Measurements from ENCODE around the gene GSTM3.

GSTM3 gene

DNA sequence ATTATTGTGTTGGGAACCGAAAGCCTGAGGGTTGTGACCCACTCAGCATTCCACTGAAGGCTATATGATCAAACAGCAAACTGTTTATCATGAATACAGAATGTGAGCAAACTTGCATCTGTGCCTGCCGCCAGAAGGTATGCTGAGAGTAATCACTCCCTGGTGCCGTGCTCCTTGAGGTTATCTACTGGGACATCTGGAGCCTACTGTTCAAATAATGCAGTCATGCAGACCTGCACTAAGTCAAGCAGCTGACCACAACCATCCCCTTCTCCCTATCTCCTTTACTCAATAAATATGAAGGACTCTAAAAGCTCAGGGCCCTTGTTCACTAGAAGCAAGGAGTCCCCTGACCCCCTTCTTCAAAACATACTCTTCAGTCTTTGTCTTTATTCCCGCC is 15.3 kb downstream of the GSTM3 start:
- Mint-ChIP-seq H3K27ac (ENCODE audit: low read depth) (no peak overlapping the region), H3K4me1 (no peaks in the 10 kb centered on the region)
- no peak for ATAC-seq (replicated peaks; ENCODE audit: extremely low read depth, poor library complexity, severe bottlenecking)

DNA sequence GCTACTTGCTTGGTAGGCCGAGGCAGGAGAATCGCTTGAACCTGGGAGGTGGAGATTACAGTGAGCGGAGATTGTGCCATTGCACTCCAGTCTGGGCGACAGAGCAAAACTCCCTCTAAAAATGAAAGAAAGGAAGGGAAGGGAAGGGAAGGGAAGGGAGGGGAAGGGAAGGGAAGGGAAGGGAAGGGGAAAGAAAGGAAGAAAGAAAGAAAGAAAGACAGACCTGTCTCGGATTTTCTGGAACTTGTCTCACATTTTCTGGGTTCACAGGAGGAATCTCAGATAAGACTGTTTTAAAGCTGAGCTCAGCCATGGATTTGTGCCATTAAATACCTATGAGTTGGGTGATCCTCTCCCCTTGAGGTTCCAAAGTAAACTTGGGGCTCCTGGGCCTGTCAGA is 15.9 kb downstream of the GSTM3 start:
- ATAC-seq (replicated peaks; ENCODE audit: extremely low read depth, poor library complexity, severe bottlenecking) (no peak), DNase-seq (ENCODE audit: low spot score in 2 of 2) (no peak)
- H3K27ac Mint-ChIP-seq (ENCODE audit: low read depth) = no peak overlapping the region
- no peak overlapping the region for H3K4me3 Mint-ChIP-seq
- no peaks in the 10 kb centered on the region for H3K9me3 Mint-ChIP-seq
- H3K36me3 Mint-ChIP-seq (ENCODE audit: insufficient read depth) = peaks cover 1% of the 10 kb centered on the region
- H3K4me1 Mint-ChIP-seq = no peaks in the 10 kb centered on the region
- H3K27me3 Mint-ChIP-seq = no peaks in the 10 kb centered on the region

More for the DNA sequence above, 15.3 kb downstream of the GSTM3 start:
- Mint-ChIP-seq H3K9me3 (no peaks in the 10 kb centered on the region), H3K4me3 (no peak overlapping the region), H3K27me3 (no peaks in the 10 kb centered on the region), H3K36me3 (ENCODE audit: insufficient read depth) (peaks cover 1% of the 10 kb centered on the region)
- no peak for DNase-seq (ENCODE audit: low spot score in 2 of 2)

DNA sequence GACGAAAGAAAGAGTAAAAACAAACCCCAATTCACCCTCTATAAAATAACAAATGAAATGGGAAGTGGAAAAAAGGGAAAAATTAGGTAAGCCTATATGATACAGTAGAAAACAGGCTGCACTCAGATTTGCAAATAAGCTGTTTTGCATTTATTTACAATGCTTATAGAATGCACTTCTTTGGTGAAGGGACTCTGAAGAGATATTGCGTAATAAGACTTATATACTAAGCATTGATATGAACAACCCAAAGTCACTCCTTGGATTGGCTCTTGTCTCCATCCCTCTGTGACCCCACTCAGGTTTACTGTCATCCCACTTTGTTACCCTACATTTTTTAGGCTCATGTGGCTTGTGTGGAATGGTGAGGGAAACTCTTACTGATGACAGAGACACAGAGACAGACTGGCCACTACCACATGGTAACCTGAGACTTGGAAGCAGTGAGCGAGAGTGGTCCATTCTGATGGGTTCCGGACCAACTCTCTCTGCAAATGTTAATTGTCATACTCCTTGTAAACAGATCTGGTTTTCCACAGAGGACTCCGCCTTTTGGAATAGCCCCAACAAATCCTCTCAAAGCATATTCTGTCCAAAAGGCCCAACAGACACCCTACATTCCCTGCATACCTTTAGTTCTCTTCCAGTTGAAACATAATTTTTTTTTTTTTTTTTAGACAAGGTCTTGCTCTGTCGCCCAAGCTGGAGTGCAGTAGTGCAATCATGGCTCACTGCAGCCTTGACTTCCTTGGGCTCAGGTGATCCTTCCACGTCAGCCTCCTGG is 17.7 kb downstream of the GSTM3 start:
- Mint-ChIP-seq H3K27ac (ENCODE audit: low read depth) (no peak overlapping the region), H3K4me1 (no peaks in the 10 kb centered on the region), H3K36me3 (ENCODE audit: insufficient read depth) (peaks cover 1% of the 10 kb centered on the region), H3K9me3 (no peaks in the 10 kb centered on the region), H3K4me3 (no peak overlapping the region), H3K27me3 (no peaks in the 10 kb centered on the region)
- DNase-seq (ENCODE audit: low spot score in 2 of 2) = no peak
- no peak for ATAC-seq (replicated peaks; ENCODE audit: extremely low read depth, poor library complexity, severe bottlenecking)

DNA sequence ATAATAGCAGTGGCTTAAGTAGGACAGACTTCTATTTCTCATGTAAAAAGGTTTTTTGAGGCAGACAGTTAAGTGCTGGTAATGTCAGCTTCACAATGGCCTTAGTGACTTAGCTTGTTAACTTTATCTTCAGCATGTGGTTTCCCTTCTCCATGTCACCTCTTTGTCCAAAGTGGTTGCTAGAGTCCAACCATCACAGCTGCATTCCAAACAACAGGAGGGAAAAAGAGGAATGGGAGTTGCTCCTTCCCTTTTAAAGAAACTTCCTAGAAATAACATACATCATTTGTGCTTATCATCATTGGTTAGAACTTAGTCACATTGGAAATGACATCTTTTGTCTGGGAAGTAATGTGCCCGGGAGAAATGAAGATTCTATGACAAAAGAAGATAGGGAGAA is 18.9 kb downstream of the GSTM3 start:
- Mint-ChIP-seq H3K27me3 (no peaks in the 10 kb centered on the region), H3K4me3 (no peak overlapping the region)

DNA sequence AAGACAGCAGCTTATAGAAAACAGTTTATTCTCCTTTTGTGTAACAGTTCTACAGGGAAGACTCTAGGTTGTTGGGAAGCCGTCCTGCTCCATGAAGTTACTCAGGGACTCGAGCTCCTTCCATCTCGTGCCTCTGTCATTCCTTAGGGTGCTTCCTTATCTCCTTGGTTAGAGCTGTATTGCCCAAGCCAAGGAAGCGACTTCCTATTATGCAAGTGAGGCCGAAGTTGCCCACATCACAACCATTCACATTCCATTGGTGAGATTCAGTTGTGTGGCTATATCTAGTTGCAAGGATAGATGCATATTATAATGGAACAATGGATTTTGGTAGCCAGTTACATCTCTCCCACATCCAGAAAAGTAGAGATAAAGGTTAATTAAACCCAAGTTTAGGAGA is 19.8 kb downstream of the GSTM3 start:
- Mint-ChIP-seq H3K27ac (ENCODE audit: low read depth) (no peak overlapping the region), H3K4me1 (no peaks in the 10 kb centered on the region), H3K9me3 (no peaks in the 10 kb centered on the region), H3K4me3 (no peak overlapping the region), H3K36me3 (ENCODE audit: insufficient read depth) (no peaks in the 10 kb centered on the region), H3K27me3 (no peaks in the 10 kb centered on the region)
- DNase-seq (ENCODE audit: low spot score in 2 of 2) (no peak), ATAC-seq (replicated peaks; ENCODE audit: extremely low read depth, poor library complexity, severe bottlenecking) (no peak)

More for the DNA sequence above, 18.9 kb downstream of the GSTM3 start:
- DNase-seq (ENCODE audit: low spot score in 2 of 2) (no peak), ATAC-seq (replicated peaks; ENCODE audit: extremely low read depth, poor library complexity, severe bottlenecking) (no peak)
- no peaks in the 10 kb centered on the region for H3K4me1 Mint-ChIP-seq
- H3K36me3 Mint-ChIP-seq (ENCODE audit: insufficient read depth) = peaks cover 1% of the 10 kb centered on the region
- no peak overlapping the region for H3K27ac Mint-ChIP-seq (ENCODE audit: low read depth)
- H3K9me3 Mint-ChIP-seq = no peaks in the 10 kb centered on the region

DNA sequence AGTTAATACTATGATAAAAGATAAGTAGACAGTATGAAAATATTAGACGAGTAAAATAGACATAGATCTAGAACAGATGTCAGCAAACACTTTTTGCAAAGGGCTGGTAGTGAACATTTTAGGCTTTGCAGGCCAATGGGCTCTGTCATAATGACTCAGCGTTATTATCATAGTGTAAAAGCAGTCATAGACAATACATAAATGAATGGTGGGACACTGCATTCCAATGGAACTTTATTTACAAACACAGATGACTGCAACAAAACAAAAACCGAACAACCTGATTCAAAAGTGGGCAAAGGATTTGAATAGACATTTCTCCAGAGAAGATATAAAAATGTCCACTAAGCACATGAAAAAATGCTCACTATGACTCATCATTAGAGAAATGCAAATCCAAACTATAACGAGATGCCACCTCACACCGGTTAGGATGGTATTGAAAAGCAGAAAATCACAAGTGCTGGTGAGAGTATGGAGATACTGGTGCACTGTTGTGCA is 21.5 kb downstream of the GSTM3 start:
- Mint-ChIP-seq H3K27me3 (peaks cover 10% of the 10 kb centered on the region), H3K4me3 (no peak overlapping the region), H3K9me3 (no peaks in the 10 kb centered on the region), H3K36me3 (ENCODE audit: insufficient read depth) (no peaks in the 10 kb centered on the region), H3K27ac (ENCODE audit: low read depth) (no peak overlapping the region), H3K4me1 (no peaks in the 10 kb centered on the region)
- ATAC-seq (replicated peaks; ENCODE audit: extremely low read depth, poor library complexity, severe bottlenecking) (no peak), DNase-seq (ENCODE audit: low spot score in 2 of 2) (no peak)

DNA sequence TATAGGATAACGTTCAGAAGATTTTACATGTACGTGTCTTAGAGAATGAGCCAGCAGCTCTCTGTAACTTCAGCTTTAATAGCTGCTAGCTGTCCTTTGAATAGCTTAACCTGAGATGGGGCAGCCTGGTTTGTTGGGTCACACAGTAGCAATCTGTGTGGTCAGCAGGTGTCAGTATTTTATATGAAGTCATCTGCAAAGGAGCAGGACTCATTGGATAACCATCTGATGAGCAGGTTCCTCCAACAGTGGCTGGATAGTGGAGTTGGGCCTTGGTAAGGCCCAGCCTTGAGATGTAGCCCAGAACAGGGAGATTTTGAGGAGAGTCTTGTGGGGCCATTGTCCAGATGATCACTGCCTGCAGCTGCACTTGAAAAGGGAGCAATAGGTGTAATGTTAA is 22.3 kb downstream of the GSTM3 start:
- H3K27me3 Mint-ChIP-seq = peaks cover 19% of the 10 kb centered on the region

DNA sequence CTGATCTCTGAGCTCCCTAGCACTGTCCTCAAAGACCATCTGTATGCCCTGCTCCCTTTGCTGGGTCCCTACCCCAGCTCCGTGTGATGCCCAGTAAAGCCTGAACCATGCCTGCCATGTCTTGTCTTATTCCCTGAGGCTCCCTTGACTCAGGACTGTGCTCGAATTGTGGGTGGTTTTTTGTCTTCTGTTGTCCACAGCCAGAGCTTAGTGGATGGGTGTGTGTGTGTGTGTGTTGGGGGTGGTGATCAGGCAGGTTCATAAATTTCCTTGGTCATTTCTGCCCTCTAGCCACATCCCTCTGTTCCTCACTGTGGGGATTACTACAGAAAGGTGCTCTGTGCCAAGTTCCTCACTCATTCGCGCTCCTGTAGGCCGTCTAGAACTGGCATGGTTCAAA is 23.1 kb downstream of the GSTM3 start:
- no peaks in the 10 kb centered on the region for H3K36me3 Mint-ChIP-seq (ENCODE audit: insufficient read depth)
- peaks cover 25% of the 10 kb centered on the region for H3K27me3 Mint-ChIP-seq
- ATAC-seq (replicated peaks; ENCODE audit: extremely low read depth, poor library complexity, severe bottlenecking) = no peak
- H3K4me1 Mint-ChIP-seq = no peaks in the 10 kb centered on the region
- H3K27ac Mint-ChIP-seq (ENCODE audit: low read depth) = no peak overlapping the region
- no peak overlapping the region for H3K4me3 Mint-ChIP-seq
- no peak for DNase-seq (ENCODE audit: low spot score in 2 of 2)
- H3K9me3 Mint-ChIP-seq = no peaks in the 10 kb centered on the region

More for the DNA sequence above, 22.3 kb downstream of the GSTM3 start:
- DNase-seq (ENCODE audit: low spot score in 2 of 2) (no peak), ATAC-seq (replicated peaks; ENCODE audit: extremely low read depth, poor library complexity, severe bottlenecking) (no peak)
- H3K4me3 Mint-ChIP-seq = no peak overlapping the region
- no peaks in the 10 kb centered on the region for H3K9me3 Mint-ChIP-seq
- no peaks in the 10 kb centered on the region for H3K36me3 Mint-ChIP-seq (ENCODE audit: insufficient read depth)
- no peaks in the 10 kb centered on the region for H3K4me1 Mint-ChIP-seq
- no peak overlapping the region for H3K27ac Mint-ChIP-seq (ENCODE audit: low read depth)

DNA sequence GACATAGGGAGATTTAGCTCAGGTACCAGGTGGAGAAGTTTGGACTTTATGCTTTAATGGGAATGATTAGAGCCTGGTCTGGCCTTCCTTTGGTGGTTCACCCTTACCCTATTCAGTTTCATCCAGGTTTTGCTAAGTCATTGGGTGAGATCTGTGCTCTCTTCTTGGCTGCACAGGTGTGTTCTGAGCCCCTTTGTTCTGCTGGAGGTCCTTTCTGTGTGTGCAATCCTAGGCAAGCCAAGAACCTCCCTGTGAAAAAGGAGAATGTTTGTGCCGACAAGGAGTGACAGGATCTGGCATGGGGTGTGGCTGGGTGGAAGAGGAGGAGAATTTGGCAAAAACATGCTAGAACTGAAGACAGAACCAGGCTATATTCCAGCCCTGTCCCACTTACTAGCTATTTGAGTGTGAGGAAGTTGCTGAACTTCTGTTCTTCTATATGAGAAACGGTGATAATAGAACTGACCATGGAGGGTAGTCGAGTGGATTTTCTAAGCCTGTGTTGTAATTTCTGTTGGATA is 24.2 kb downstream of the GSTM3 start:
- H3K4me1 Mint-ChIP-seq = no peaks in the 10 kb centered on the region
- ATAC-seq (replicated peaks; ENCODE audit: extremely low read depth, poor library complexity, severe bottlenecking) = no peak
- no peak for DNase-seq (ENCODE audit: low spot score in 2 of 2)
- no peaks in the 10 kb centered on the region for H3K36me3 Mint-ChIP-seq (ENCODE audit: insufficient read depth)
- H3K27ac Mint-ChIP-seq (ENCODE audit: low read depth) = no peak overlapping the region
- no peak overlapping the region for H3K4me3 Mint-ChIP-seq
- H3K9me3 Mint-ChIP-seq = no peaks in the 10 kb centered on the region
- H3K27me3 Mint-ChIP-seq = peaks cover 25% of the 10 kb centered on the region

DNA sequence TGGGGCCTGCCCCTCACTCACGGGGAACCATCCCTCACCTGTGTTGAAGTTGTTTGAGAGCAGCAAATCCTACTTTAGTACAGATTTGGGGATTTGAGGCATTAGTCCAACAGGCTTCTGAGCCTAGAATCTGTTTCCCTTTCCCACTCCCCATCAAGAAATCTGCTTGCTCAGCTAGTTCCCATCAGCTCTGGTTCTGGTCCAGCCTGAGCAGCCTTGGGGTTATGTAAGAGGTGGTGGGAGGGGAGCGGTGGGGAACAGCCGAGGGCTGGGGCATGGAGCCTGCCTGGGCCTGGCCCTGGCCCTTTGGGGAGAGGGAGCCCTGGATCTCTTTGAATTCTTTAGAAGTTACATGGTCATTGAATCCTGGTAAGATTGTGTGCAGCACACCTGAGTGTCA is 24.7 kb downstream of the GSTM3 start:
- Mint-ChIP-seq H3K36me3 (ENCODE audit: insufficient read depth) (no peaks in the 10 kb centered on the region), H3K27me3 (peaks cover 25% of the 10 kb centered on the region), H3K4me1 (no peaks in the 10 kb centered on the region), H3K9me3 (no peaks in the 10 kb centered on the region), H3K27ac (ENCODE audit: low read depth) (no peak overlapping the region), H3K4me3 (no peak overlapping the region)
- no peak for DNase-seq (ENCODE audit: low spot score in 2 of 2)
- ATAC-seq (replicated peaks; ENCODE audit: extremely low read depth, poor library complexity, severe bottlenecking) = no peak

DNA sequence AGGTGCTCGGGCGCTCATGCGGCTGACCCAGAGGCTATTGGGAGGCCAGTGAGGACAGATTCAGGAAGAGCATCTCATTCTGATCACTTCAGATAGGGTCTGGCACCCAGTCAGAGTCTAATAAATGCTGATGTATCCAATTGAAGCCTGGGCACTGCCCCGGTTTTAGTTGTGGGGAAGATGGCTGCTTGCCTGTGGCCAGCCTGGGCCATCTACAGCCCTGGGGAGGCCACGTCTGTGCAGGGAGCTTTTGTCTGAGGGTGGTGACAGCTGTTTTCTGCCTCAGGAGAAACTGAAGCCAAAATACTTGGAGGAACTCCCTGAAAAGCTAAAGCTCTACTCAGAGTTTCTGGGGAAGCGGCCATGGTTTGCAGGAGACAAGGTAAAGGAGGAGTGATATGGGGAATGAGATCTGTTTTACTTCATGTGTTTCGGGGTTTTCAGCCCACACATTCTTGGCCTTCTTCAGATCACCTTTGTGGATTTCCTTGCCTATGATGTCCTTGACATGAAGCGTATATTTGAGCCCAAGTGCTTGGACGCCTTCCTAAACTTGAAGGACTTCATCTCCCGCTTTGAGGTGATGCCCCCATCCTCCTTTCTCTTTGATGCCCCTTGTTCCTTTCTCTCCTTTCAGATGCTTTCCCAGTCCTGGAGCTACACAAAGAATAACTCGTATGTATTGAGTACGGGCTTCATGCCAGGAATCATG is 26.0 kb downstream of the GSTM3 start:
- H3K27ac Mint-ChIP-seq (ENCODE audit: low read depth) = no peak overlapping the region
- no peaks in the 10 kb centered on the region for H3K36me3 Mint-ChIP-seq (ENCODE audit: insufficient read depth)
- no peaks in the 10 kb centered on the region for H3K9me3 Mint-ChIP-seq
- peaks cover 25% of the 10 kb centered on the region for H3K27me3 Mint-ChIP-seq
- ATAC-seq (replicated peaks; ENCODE audit: extremely low read depth, poor library complexity, severe bottlenecking) = no peak
- no peak for DNase-seq (ENCODE audit: low spot score in 2 of 2)
- H3K4me1 Mint-ChIP-seq = no peaks in the 10 kb centered on the region
- no peak overlapping the region for H3K4me3 Mint-ChIP-seq

DNA sequence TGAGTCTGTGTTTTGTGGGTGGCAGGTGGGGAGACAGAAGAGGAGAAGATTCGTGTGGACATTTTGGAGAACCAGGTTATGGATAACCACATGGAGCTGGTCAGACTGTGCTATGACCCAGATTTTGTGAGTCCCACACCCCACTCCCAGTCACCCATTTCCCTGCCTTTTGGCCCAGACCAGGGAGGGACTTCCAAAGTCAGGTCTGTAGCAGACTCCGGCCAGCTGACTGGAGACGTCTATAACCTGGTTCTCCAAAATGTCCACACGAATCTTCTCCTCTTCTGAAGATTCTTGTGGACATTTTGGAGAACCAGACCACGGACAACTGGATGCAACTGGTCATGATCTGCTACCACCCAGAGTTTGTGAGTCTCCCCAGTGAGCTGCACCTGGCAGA is 27.2 kb downstream of the GSTM3 start:
- no peak overlapping the region for H3K4me3 Mint-ChIP-seq
- H3K36me3 Mint-ChIP-seq (ENCODE audit: insufficient read depth) = no peaks in the 10 kb centered on the region
- DNase-seq (ENCODE audit: low spot score in 2 of 2) (no peak), ATAC-seq (replicated peaks; ENCODE audit: extremely low read depth, poor library complexity, severe bottlenecking) (no peak)
- no peaks in the 10 kb centered on the region for H3K4me1 Mint-ChIP-seq
- no peaks in the 10 kb centered on the region for H3K9me3 Mint-ChIP-seq
- peaks cover 25% of the 10 kb centered on the region for H3K27me3 Mint-ChIP-seq
- H3K27ac Mint-ChIP-seq (ENCODE audit: low read depth) = no peak overlapping the region
